ENCODE results near the gene INPP4A.

The INPP4A gene

GRCh38 chr2:98589489-98589888, 144.8 kb downstream of the INPP4A start:
- no peaks in the 10 kb centered on the region for H3K9me3 ChIP-seq (ENCODE audit: control insufficient read depth, insufficient read depth, low read depth, low read length)
- ChIA-PET POLR2A (no interaction called here), CTCF (no interaction called here)

GRCh38 chr2:98592565-98592964, 147.9 kb downstream of the INPP4A start:
- Histone ChIP-seq H3K27ac (ENCODE audit: extremely low read depth, low read depth, low read length) (no peak overlapping the region), H3K36me3 (ENCODE audit: control insufficient read depth in 2 of 2, insufficient read depth in 1 of 2, low read length in 2 of 2) (peaks cover 3 to 26% of the 10 kb centered on the region in 2 experiments; a peak in 2 of 3 replicates), H3K4me1 (ENCODE audit: control insufficient read depth, insufficient read depth, low read length) (no peaks in the 10 kb centered on the region; the same call in 1 of the 2 replicates), H3K9me3 (ENCODE audit: control insufficient read depth, insufficient read depth, low read depth, low read length) (no peaks in the 10 kb centered on the region), H3K4me3 (ENCODE audit: low read depth, low read length) (no peak overlapping the region)
- ChIA-PET POLR2A (no interaction called here), CTCF (interaction anchor here (1.0 kb wide), 1 partner anchor 23 kb away, joined by 3 read pairs; no protein-coding TSS in a partner anchor)
- TF ChIP-seq ZNF677 (tag by site-specific recombination; IDR thresholded peaks at IDR 0.05), result no peak
- no peak for TF ChIP-seq ZNF138 (tag by site-specific recombination; IDR thresholded peaks at IDR 0.05; ENCODE audit: borderline replicate concordance)
- TF ChIP-seq EGR2 (tag by site-specific recombination; IDR thresholded peaks at IDR 0.05; ENCODE audit: low read depth), result no peak
- TF ChIP-seq ZNF776 (tag by site-specific recombination; IDR thresholded peaks at IDR 0.05; ENCODE audit: borderline replicate concordance), result no peak
- TF ChIP-seq ZNF324 (tag by site-specific recombination; IDR thresholded peaks at IDR 0.05), result no peak
- no peak for TF ChIP-seq SP7 (tag by site-specific recombination; IDR thresholded peaks at IDR 0.05)
- TF ChIP-seq ZEB2 (tag by site-specific recombination; IDR thresholded peaks at IDR 0.05), result no peak
- no peak for TF ChIP-seq KLF1 (tag by site-specific recombination; IDR thresholded peaks at IDR 0.05)
- no peak for TF ChIP-seq MYNN (tag by site-specific recombination; IDR thresholded peaks at IDR 0.05; ENCODE audit: borderline replicate concordance)
- no peak for TF ChIP-seq INSM2 (tag by site-specific recombination; IDR thresholded peaks at IDR 0.05)
- no peak for TF ChIP-seq ZFP41 (tag by site-specific recombination; IDR thresholded peaks at IDR 0.05; ENCODE audit: borderline replicate concordance)
- TF ChIP-seq ZNF423 (tag by site-specific recombination; IDR thresholded peaks at IDR 0.05), result no peak
- no peak for TF ChIP-seq ZNF19 (tag by site-specific recombination; IDR thresholded peaks at IDR 0.05; ENCODE audit: low read depth)
- no peak for TF ChIP-seq ZNF211 (tag by site-specific recombination; IDR thresholded peaks at IDR 0.05; ENCODE audit: low read depth)
- no peak for TF ChIP-seq HIC1 (tag by site-specific recombination; IDR thresholded peaks at IDR 0.05)
- no peak for TF ChIP-seq ZBTB48 (tag by site-specific recombination; IDR thresholded peaks at IDR 0.05)
- TF ChIP-seq ZBTB21 (tag by site-specific recombination; IDR thresholded peaks at IDR 0.05), result no peak

More at GRCh38 chr2:98589489-98589888, 144.8 kb downstream of the INPP4A start:
- TF ChIP-seq ZNF426 (tag by site-specific recombination; IDR thresholded peaks at IDR 0.05), result no peak
- TF ChIP-seq ZNF404 (tag by site-specific recombination; IDR thresholded peaks at IDR 0.05), result no peak
- TF ChIP-seq ZNF24 (tag by site-specific recombination; IDR thresholded peaks at IDR 0.05), result no peak
- TF ChIP-seq GLI4 (tag by site-specific recombination; IDR thresholded peaks at IDR 0.05), result no peak
- no peak for TF ChIP-seq ZNF146 (tag by site-specific recombination; IDR thresholded peaks at IDR 0.05)
- no peak for TF ChIP-seq SCRT1 (tag by site-specific recombination; IDR thresholded peaks at IDR 0.05; ENCODE audit: borderline replicate concordance)
- no peak for TF ChIP-seq ZNF157 (tag by site-specific recombination; IDR thresholded peaks at IDR 0.05)
- TF ChIP-seq ATF2 (tag by site-specific recombination; IDR thresholded peaks at IDR 0.05; ENCODE audit: low read depth), result no peak
- no peak for TF ChIP-seq ZBTB8A (tag by site-specific recombination; IDR thresholded peaks at IDR 0.05)
- no peak for TF ChIP-seq WT1 (tag by site-specific recombination; IDR thresholded peaks at IDR 0.05)
- no peak for TF ChIP-seq ZNF677 (tag by site-specific recombination; IDR thresholded peaks at IDR 0.05)
- TF ChIP-seq ZNF626 (tag by site-specific recombination; IDR thresholded peaks at IDR 0.05), result no peak
- no peak for TF ChIP-seq ZBTB6 (tag by site-specific recombination; IDR thresholded peaks at IDR 0.05)
- no peak for TF ChIP-seq ZBTB17 (tag by site-specific recombination; IDR thresholded peaks at IDR 0.05)
- TF ChIP-seq ZNF529 (tag by site-specific recombination; IDR thresholded peaks at IDR 0.05; ENCODE audit: insufficient replicate concordance), result no peak
- no peak for TF ChIP-seq ZNF530 (tag by site-specific recombination; IDR thresholded peaks at IDR 0.05; ENCODE audit: low read depth)
- no peak for TF ChIP-seq HOXA7 (CRISPR knock-in tag; IDR thresholded peaks at IDR 0.05; ENCODE audit: borderline replicate concordance)
- H3K4me3 ChIP-seq (ENCODE audit: low read depth, low read length), result no peak overlapping the region
- H3K4me1 ChIP-seq (ENCODE audit: control insufficient read depth, insufficient read depth, low read length), result no peaks in the 10 kb centered on the region; the same call in 1 of the 2 replicates
- H3K36me3 ChIP-seq (ENCODE audit: control insufficient read depth in 2 of 2, insufficient read depth in 1 of 2, low read length in 2 of 2), result peaks cover 4 to 23% of the 10 kb centered on the region in 2 experiments; a peak in 2 of 3 replicates
- H3K27ac ChIP-seq (ENCODE audit: extremely low read depth, low read depth, low read length), result no peak overlapping the region

Measured in HEK293 (cell line).